ENCODE measurements around the gene SLC25A48.

Gene SLC25A48

DNA sequence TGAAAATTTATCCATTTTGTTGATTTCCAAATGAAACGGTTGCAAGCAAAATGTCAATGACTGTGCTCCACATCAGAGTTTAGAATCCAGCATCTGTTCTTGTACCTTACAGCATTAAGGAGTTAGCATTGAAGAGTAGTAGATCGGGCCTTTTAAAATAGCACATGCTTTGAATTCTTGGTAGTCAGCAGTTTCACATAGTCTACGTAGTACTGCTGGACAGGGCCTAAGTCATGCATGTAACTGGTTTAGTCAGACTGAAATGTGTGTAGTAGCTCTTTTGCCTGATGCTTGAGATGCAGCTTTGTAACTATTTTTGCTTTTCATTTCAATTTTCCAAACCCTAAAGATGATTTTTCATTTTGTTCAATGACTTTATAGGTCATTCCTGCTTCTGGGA, 100.5 kb downstream of the SLC25A48 start:
- DNase-seq: no peak

DNA sequence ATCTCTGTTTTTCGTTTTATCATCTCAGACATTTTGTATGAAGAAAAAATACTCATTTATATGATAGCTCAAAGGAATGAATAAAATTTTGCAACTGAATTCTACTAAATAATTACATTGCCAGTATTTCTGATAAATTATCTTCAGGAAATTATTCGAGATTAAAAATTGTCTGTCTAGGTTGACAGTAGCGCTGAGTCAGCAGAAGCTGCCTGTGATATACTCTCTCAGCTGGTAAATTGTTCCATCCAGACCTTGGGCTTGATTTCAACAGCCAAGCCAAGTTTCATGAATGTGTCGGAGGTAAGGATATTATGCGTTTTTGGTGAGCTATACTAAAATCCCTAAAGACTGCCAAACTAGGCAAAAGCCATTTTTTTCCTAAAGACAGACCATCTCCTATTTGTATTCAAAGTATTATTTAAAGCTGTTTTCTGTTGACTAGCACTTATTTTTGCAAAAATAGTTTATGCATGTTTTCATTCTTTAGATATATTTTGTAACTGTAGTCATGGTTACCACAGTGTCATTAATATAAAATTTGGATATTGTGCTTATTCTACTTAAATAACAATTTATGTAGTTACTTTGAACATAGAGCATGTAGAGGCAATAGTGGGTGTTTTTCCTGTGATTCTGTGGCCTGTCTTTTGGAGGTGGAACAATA, 102.9 kb downstream of the SLC25A48 start:
- DNase-seq: no peak

Data from CD4-positive, alpha-beta T cell treated with Interleukin-4 for 1 hour (primary cell).